ENCODE data around the gene COX6A2. TPM values are rescaled to one million over a fixed set of nuclear protein-coding genes. Genes with fewer than 3 reads are reported as not detected.
"Not testable (repeated sequence)": the region's sequence is repeated elsewhere in the genome, so short reads cannot be mapped to it uniquely, and the experiment has no call there.

COX6A2 gene
- total RNA-seq, 1 donor from 2014 or later: not detected

GRCh38 chr16:31453255-31454204 lies 25.4 kb upstream of the COX6A2 start:
- Mint-ChIP-seq H3K27ac (peak overlapping the region; percentile 25), H3K9me3 (no peaks in the 10 kb centered on the region), H3K27me3 (no peaks in the 10 kb centered on the region), H3K36me3 (ENCODE audit: low read depth) (peaks cover 11% of the 10 kb centered on the region), H3K4me1 (peaks cover 43% of the 10 kb centered on the region), H3K4me3 (no peak overlapping the region)
- ChIA-PET CTCF (interaction anchor here (1.3 kb wide), 1 partner anchor 11 kb away, joined by 3 read pairs; the partner anchor contains the start of gene ZNF843), POLR2A (no interaction called here)
- DNase-seq (no peak), ATAC-seq (ENCODE audit: low read depth) (no peak)
- TF ChIP-seq CTCF (IDR thresholded peaks at IDR 0.05): no peak
- intact Hi-C loops (cut with micrococcal nuclease): no loop called here

- H3K4me1 Mint-ChIP-seq: peaks cover 37% of the 10 kb centered on the region
- H3K9me3 Mint-ChIP-seq: no peaks in the 10 kb centered on the region
- no peak for DNase-seq
- ChIA-PET POLR2A (interaction anchor here (0.7 kb wide), 1 partner anchor 252 kb away, joined by 4 read pairs; no protein-coding TSS in a partner anchor), CTCF (interaction anchor here (1.0 kb wide), 1 partner anchor 8 kb away, joined by 3 read pairs; no protein-coding TSS in a partner anchor)
- ATAC-seq (ENCODE audit: low read depth): no peak
- H3K27me3 Mint-ChIP-seq: no peaks in the 10 kb centered on the region
- H3K36me3 Mint-ChIP-seq (ENCODE audit: low read depth): peaks cover 5% of the 10 kb centered on the region
- intact Hi-C loops (cut with micrococcal nuclease): no loop called here
- no peak overlapping the region for H3K4me3 Mint-ChIP-seq
- no peak overlapping the region for H3K27ac Mint-ChIP-seq
- no peak for TF ChIP-seq CTCF (IDR thresholded peaks at IDR 0.05)
Measured at GRCh38 chr16:31452631-31453106, 24.5 kb upstream of the COX6A2 start.

- Mint-ChIP-seq H3K27ac (no peak overlapping the region), H3K4me3 (no peak overlapping the region), H3K27me3 (no peaks in the 10 kb centered on the region), H3K36me3 (ENCODE audit: low read depth) (peaks cover 5% of the 10 kb centered on the region), H3K4me1 (peaks cover 28% of the 10 kb centered on the region), H3K9me3 (no peaks in the 10 kb centered on the region)
- CTCF ChIA-PET: interaction anchor here (1.0 kb wide), 1 partner anchor 9 kb away, joined by 3 read pairs; no protein-coding TSS in a partner anchor
- intact Hi-C loops (cut with micrococcal nuclease): no loop called here
- DNase-seq (no peak), ATAC-seq (ENCODE audit: low read depth) (no peak)
- POLR2A ChIA-PET: interaction anchor here (0.7 to 1.0 kb wide), 2 partner anchors 11 to 251 kb away, joined by 3 to 4 read pairs; no protein-coding TSS in a partner anchor
- TF ChIP-seq CTCF (IDR thresholded peaks at IDR 0.05): no peak
Measured at GRCh38 chr16:31451681-31452351, 23.7 kb upstream of the COX6A2 start.

- no peaks in the 10 kb centered on the region for H3K9me3 Mint-ChIP-seq
- DNase-seq: no peak
- peaks cover 23% of the 10 kb centered on the region for H3K4me1 Mint-ChIP-seq
- TF ChIP-seq CTCF (IDR thresholded peaks at IDR 0.05): no peak
- H3K36me3 Mint-ChIP-seq (ENCODE audit: low read depth): peaks cover 4% of the 10 kb centered on the region
- intact Hi-C loops (cut with micrococcal nuclease): no loop called here
- no peak overlapping the region for H3K4me3 Mint-ChIP-seq
- H3K27me3 Mint-ChIP-seq: no peaks in the 10 kb centered on the region
- no peak for ATAC-seq (ENCODE audit: low read depth)
- POLR2A ChIA-PET: no interaction called here
- CTCF ChIA-PET: no interaction called here
- no peak overlapping the region for H3K27ac Mint-ChIP-seq
Measured at GRCh38 chr16:31451201-31451600, 23.0 kb upstream of the COX6A2 start.

GRCh38 chr16:31445931-31446330 lies 17.8 kb upstream of the COX6A2 start:
- H3K27me3 Mint-ChIP-seq; H3K27ac Mint-ChIP-seq; DNase-seq; CTCF ChIA-PET; intact Hi-C loops (cut with micrococcal nuclease); H3K4me1 Mint-ChIP-seq; H3K9me3 Mint-ChIP-seq; H3K36me3 Mint-ChIP-seq (ENCODE audit: low read depth); H3K4me3 Mint-ChIP-seq; ATAC-seq (ENCODE audit: low read depth): not testable (repeated sequence)
- POLR2A ChIA-PET: interaction anchor here (0.7 to 1.6 kb wide), 3 partner anchors 12 to 266 kb away, joined by 3 to 7 read pairs (median 5); partner anchors contain the start of gene FUS
